HG03354 (cell line): Measurements from ENCODE around the gene CTNND2.
"Not testable (repeated sequence)": the region's sequence is repeated elsewhere in the genome, so short reads cannot be mapped to it uniquely, and the experiment has no call there.

Experiments
- ATAC-seq: cut with Tn5 transposase; IDR thresholded peaks from one replicate; pipeline ENCODE4 v1.9.1; 2021; ENCODE audit warnings: mild to moderate bottlenecking; ENCODE audit not compliant: unreplicated experiment, poor library complexity, severe bottlenecking

The CTNND2 gene

DNA sequence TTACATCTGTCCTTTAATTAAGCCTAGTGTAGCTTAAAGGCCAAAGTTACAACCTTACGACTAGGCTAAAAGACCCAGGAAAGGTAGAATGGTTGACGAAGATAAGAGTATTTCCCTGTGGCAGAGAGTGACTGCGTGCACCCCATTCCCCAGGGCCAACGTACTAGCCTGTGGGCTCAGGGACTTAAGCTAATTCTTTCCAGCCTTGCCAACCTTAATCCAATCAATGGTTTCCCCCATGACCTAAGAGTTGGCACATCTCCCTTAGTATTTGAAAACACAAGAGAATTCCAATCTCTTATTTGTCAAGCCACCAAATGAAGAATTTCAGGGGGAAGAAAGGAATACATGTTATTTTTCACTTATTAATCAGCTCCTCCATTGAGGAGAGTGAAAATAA is 16.0 kb downstream of the CTNND2 start:
- no peak for ATAC-seq

DNA sequence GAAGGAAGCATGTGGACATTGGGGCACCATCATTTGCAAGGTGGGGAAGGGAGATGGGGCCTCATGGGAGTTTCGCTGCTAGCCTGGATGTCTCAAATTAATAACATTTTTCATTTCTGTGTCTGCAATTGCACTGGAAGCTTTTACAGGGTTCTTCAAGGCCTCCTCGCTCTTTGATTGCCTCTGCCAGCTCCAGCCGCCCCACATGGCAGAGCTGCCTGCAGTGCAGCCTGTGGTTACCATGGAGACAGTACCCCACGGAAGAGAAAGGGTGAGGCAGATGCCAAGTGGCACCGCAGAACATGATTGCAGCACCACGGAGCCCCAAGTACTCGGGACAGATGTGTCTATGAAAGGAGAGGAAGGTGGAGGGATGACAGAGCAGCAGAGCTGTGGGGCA is 25.4 kb downstream of the CTNND2 start:
- ATAC-seq = no peak

DNA sequence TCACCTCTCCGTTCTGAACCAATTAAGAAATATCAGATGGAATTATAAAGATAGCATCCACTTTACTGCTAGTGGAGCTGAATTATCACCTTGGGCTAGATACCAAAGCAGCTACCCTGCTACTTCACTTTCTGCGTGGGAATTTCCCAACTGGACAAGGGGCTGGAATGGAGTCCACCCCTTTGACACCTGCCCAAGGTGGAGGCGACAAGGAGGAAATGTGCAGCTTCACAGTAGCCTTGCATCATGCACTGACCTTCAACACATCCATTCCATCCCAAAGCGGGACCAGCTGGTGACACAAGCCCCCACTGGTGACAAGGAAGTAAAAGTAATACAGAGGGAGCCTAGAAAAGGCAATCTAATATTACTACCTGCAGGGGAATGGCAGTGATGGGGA is 30.7 kb downstream of the CTNND2 start:
- no peak for ATAC-seq

DNA sequence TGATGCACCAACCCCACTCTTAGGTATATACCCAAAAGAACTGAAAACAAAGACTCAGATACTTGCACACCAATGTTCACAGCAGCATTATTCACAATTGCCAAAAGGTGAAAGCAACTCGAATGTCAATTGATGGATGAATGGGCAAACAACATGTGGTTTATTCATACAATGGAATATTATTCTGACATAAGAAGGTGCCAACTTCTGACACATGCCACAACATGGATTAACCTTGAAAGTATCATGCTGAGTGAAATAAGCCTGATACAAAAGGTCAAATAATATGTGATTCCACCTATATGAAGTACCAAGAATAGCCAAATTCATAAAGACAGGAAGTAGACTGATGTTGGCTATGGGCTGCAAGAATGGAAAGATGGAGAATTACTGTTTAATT is 35.0 kb downstream of the CTNND2 start:
- ATAC-seq = no peak

DNA sequence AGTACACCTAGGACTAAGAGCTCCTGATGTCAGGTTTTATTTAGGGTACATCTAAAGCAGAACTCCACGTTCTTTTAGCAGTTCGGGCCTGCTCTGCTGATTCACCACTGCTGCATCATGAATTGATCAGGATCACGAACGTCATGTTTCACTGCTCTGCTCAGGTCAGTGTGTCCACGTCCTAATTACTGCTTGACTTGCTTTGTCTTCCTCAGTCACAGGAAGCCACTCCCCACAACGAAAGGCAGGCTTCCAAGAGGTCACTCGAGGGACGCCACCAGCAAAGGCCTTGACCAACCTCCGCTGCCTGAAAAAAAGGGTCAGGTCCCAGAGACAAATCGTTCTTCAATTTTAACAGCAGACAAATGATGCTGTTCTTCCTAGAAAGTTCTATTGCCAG is 40.3 kb downstream of the CTNND2 start:
- ATAC-seq = no peak

DNA sequence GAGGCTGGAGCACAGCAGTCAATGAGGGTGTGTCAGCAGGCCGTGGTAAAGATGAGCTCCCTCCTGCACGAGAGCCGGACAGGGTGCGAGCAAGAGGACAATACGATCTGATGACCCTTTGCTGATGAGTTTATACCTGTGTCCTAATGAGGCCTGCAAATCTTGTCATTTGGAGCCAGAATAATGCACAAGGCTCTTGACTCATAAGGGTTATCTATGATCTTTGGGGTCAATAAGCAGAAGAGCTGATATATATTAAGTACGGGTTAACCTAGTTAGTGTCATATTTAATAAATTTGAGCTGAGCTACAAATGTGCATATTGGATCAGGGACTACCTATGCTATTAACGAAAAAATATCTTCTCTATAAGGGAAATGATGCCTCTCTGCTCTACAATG is 46.9 kb downstream of the CTNND2 start:
- ATAC-seq = no peak

DNA sequence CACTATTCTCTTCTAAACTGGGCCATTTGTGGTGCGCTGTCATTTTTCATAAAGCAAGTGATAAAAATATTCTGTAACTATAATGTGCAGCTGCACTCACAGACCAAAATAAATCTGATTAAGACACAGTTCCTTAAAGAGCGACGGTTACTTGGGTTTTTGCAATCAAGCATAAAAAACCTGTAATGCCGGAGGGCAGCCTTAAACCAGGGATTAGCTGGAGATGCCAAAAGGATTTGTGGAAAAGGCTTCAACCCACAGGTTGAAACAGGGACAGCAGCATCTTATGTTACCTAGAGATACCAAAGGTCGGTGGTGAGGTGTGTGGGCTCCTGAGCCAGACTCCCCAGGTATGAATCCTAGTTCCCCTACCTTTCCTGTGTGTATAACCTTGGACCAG is 49.3 kb downstream of the CTNND2 start:
- no peak for ATAC-seq

DNA sequence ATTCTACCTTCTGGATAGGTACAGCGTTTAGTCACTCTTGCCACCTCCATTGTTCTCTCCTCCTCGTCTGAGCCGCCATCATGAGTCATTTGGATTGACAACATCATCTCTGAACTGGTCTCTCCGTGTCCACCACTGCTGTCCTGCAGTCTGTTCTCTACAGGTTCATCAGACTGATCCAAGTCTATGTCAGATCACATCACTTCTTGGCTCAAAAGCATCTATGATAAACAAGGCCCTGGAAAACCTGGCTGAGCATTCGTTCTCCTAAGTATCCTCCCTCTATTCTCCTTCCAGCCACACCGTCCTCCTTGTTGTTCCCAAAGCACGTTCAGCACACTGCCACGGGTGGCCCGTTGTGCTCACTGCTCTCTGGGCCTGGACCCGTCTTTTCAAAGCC is 50.5 kb downstream of the CTNND2 start:
- no peak for ATAC-seq

DNA sequence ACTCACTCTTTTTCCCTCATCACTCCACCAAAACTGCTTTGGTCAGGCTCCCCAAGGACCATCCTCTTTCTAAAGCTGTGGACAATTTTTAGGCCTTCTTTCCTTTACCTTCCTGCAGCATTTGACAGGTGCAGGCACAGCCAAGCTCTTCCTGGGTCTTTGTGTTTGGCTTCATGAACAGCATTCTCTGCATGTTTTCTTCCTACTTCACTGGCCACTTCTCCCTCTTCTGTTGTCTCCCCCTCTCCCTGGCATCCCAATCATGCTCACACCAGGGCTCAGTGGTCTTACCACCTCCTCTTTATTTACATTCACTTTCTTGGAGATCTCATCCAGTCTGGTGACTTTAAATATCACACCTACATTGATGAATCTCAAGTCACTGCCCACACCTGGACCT is 51.1 kb downstream of the CTNND2 start:
- no peak for ATAC-seq

DNA sequence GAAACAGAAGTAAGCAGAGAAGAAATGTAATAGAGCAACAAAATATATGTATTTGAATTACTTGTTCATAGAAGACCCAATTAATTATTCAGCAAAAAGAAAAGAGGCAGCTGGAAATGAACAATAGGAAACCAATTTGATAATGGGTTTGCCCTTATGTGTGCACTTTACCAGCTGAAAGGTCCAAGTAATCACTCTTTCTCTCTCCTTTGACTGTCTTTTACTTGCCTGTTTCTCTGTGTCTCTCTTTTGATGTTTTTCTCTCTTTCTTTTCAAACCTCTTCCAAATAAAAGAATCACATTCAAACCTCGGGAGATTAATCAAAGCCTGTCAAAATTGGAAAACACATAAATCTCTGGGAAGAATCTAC is 51.5 kb downstream of the CTNND2 start:
- no peak for ATAC-seq

DNA sequence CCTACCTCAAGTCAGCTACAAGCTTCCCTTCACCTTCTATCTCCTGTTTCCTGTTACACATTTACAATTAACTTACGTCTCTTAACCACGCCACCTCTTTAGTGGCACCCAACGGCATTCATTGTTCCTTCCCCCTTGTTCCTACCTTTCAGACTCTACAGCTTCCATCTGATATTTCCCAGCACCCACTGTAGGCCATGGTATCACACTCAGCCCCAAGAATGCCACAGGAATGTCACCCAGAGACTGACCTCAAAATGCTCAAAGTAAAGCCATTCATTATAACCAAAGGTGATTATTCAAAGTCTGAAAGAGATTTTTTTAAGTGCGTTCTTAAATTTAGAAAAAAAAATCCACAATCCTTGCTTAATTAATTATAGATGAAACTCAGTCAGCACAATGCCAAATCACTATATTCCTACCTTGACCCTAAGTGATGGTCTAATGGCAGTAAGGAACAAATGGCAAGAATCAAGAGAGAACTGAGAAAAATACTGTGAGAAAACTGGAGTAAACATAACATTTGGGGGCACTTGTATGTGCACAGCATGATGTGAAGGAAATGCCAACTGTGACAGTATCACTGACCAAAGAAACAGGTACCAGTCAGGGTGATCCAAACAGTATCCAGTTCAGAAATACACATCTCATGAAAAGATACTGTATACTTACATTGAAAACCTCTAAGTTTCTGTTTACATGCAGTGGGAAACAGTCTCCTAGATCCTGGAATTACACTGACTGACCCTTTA is 52.1 kb downstream of the CTNND2 start:
- no peak for ATAC-seq

DNA sequence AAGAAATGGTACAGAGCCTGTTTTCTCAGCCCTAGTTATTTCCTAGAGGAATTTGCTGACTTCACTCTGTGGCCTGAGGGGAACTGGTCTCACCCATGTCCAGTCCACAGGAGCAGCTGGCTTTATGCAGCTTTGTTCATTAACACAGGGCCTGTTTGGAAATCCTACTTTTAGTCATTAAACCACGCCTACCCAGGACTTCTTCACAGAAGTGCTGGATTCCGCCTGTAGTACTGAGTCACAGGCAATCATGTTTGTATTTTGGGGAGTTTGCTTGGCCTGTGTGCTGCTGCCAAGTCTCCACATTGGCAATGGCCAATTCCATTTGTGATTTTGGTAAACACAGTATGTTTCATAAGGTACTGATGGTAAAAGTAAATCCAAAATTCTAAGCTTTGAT is 52.8 kb downstream of the CTNND2 start:
- ATAC-seq = no peak

DNA sequence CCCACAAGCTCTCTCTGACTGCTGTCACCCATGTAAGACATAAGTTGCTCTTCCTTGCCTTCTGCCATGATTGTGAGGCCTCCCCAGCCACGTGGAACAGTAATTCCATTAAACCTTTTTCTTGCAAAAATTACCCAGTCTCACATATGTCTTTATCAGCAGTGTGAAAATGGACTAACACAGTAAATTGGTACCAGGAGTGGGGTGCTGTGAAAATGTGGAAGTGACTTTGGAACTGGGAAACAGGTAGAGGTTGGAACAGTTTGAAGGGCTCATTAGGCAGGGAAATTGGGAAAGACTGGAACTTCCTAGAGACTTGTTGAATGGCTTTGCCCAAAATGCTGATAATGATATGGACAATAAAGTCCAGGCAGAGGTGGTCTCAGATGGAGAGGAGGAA is 75.7 kb downstream of the CTNND2 start:
- ATAC-seq = not testable (repeated sequence)

DNA sequence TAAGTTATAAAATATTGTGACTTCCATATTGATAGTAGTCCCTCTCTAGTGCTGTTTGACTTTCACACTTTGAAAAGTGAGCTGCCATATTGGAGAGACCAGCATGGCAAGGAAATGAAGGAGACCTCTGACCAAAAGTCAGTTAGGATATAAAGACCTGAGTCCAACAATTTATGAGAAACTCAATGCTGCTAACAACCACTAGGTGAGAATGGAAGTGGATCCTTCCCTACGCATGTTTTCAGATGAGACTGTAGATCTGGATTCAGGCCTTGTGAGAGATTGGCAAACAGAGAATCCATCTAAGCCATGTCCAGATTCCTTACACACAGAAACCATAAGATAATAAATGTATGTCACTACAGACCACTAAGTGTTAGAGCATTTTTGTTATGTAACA is 81.6 kb downstream of the CTNND2 start:
- no peak for ATAC-seq

DNA sequence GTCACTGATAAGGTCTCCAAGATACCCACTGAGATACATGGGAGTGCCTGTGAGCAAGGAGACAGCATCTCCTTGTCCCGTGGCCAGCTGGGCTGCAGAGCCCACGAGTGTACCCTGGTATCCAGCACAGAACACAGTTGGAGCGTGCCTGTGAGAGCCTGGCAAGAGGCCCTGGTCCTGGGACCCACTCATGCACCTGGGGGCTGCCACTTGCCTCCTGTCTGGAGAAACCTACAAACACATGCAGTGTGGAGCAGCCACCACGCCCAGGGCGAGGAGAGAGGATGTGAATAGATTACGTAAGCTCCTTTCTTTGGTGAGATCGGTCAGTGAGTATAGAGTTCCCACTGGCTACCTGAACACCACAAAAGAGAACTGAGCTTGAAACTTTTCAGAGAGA is 88.3 kb downstream of the CTNND2 start:
- no peak for ATAC-seq

DNA sequence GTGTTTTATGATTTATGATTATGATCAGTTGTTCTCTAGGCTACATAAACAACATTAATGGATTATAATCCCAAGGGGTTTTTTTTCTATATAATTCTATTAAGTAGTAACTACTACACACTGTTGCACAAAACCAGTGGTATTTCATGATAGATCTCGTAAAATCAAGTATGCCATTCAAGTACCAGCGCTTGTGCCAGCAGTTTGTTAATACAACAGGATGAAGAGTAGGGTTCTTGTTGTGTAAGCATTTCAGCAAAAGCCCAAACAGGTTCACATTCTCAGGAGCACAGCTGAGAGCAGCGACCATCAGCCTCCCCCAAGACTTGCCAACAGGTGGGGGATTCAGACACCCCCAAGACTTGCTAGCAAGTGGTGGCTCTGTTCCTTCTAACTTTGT is 88.8 kb downstream of the CTNND2 start:
- ATAC-seq = no peak

DNA sequence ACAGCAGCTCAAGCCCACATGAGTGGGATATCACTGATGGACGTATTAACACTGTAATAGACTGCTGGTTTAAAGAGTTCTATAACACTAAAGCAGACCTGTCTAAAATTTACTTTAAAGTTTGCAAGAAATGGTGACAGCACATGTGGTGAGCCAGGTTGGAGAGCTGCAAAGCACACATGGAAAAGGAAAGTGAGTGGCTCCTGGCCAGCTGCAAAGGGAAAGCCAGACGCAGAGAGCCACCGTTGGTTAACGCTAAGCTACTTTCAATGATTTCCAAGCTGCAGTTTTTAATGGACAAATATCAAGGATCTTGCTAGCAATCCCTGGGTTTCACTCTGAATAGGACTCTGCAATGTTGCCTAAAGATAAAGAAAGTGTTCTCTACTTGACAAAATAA is 89.9 kb downstream of the CTNND2 start:
- ATAC-seq = no peak

DNA sequence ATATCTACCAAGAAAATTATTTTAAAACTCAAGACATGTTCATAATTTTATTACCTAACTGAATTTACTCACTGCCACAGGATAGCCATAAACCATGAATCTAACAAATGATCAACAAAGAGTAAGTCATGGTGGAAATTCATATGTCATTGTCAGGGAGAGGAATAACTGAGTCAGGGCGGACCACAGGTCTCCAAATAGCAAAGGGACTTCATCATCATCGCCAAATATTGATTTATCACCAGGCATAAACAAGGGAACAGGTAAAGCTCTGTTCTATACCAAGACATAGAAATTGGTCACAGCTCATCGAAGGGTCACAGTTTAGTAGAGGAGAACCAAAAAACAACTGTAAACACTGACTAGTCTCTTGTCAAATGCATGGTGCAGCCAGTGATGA is 94.8 kb downstream of the CTNND2 start:
- no peak for ATAC-seq

DNA sequence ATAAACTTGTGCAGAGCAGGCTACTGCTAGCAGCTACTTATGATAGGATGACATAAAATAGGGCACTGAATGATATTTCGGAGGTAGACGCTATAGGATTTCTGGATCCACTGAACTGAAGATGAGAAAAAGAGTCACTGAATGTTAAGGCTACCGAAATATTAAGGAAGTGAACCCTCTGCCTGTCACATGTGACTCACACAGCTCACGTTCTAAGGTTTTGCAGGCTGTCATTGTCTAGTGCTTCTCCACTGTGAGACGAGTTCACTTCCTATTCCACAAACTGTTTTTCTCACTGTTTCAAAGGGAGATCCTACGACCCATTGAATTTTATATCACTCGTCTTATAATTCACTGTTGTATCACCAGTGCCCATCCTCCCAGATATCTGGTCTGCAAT is 100.8 kb downstream of the CTNND2 start:
- no peak for ATAC-seq

DNA sequence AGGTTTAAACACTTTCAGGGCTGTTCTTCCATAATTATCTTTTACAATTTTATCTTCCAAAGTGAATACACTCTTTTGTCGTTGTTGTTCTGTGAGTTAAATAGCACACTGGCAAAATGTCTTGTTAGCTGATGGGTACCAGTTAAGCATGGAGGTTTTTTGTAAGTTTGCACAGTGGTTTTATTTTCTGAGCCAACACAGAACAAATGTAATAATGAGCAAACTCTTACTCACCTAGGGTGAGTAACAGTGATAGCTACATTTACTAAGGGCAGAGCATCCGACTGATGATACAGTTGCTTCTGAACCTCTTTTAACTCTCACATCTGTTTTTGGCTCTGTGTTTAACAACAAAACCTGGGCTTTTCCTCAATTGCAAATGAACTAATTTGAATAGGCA is 103.2 kb downstream of the CTNND2 start:
- no peak for ATAC-seq

DNA sequence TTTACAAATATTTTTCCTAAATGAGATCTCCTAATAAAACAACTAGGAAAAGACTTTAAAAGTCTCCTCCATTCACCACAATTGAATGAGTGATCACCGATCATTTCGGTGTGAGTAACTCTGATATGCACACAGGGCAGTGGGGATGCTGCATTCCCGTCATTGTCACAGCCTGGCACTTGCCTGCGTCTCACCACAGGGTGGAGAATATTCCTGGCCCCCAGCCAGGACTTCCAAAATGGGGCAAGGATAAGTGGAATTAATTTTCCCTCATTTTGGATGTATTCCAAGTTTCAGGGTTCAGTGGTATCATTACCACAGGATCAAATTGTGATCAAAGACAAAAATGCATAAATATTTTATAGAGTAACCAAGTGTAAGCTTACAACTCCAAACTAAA is 107.1 kb downstream of the CTNND2 start:
- no peak for ATAC-seq

DNA sequence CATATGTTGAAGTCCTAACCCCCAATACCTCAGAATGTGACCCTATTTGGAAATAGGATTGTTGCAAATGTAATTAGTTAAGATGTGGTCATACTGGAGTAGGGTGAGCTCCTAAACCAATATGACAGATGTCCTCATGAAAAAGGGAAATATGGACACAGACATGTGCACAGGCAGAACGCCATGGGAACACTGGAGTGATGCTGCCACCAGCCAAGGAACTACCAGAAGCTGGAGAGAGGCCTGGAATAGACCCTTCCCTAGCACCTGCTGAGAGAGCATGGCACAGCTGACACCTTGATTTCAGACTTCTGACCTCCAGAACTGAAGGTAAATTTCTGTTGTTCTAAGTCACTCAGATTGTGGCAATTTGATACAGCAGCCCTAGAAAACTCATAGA is 110.8 kb downstream of the CTNND2 start:
- no peak for ATAC-seq
